Measurements from ENCODE around the gene NAIP.
"Not testable (repeated sequence)": the region's sequence is repeated elsewhere in the genome, so short reads cannot be mapped to it uniquely, and the experiment has no call there.

DNA sequence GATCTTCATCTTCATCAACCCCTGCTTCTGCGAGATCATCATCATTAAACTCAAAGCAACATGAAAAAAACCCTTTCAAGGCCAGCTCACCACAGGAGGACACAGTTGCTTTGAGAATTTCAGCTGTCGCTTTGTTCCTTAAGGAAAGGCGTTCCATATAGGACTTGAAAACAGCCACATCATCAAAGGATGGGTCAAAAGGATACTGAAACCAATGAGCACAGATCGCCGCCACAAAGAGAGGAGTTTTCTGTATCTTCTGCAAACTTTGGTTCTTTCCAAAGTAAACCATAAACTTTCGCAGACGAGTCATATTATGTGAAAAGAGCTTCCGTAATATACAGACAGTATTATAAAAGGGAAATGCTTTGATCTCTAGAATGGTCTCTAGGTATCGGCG lies 40.3 kb downstream of the NAIP start:
- TF ChIP-seq, protein P1, sequence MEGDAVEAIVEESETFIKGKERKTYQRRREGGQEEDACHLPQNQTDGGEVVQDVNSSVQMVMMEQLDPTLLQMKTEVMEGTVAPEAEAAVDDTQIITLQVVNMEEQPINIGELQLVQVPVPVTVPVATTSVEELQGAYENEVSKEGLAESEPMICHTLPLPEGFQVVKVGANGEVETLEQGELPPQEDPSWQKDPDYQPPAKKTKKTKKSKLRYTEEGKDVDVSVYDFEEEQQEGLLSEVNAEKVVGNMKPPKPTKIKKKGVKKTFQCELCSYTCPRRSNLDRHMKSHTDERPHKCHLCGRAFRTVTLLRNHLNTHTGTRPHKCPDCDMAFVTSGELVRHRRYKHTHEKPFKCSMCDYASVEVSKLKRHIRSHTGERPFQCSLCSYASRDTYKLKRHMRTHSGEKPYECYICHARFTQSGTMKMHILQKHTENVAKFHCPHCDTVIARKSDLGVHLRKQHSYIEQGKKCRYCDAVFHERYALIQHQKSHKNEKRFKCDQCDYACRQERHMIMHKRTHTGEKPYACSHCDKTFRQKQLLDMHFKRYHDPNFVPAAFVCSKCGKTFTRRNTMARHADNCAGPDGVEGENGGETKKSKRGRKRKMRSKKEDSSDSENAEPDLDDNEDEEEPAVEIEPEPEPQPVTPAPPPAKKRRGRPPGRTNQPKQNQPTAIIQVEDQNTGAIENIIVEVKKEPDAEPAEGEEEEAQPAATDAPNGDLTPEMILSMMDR (conservative IDR thresholded peaks at IDR 0.05 in 1 of 2, IDR thresholded peaks at IDR 0.05 in 1 of 2; ENCODE audit: low read depth in 1 of 2, low read length in 2 of 2), result not testable (repeated sequence)
- TF ChIP-seq EZH2 (IDR thresholded peaks at IDR 0.05; ENCODE audit: low read length, missing control alignments), result not testable (repeated sequence)
